ENCODE results near the gene OR4A15.

GRCh38 chr11:55324500-55324899 is 43.3 kb upstream of the OR4A15 start:
- TF ChIP-seq CTCF (IDR thresholded peaks at IDR 0.05): no peak
- no peak for TF ChIP-seq POLR2A (IDR thresholded peaks at IDR 0.05)

Data from Peyer's patch (tissue), 4 donors.